GM18868 (cell line): ENCODE data around the gene KCNAB3.

Experiments
- ATAC-seq: cut with Tn5 transposase; IDR thresholded peaks from one replicate; pipeline ENCODE4 v1.9.1; 2021; ENCODE audit warnings: mild to moderate bottlenecking, moderate library complexity; ENCODE audit not compliant: unreplicated experiment

The KCNAB3 gene

DNA sequence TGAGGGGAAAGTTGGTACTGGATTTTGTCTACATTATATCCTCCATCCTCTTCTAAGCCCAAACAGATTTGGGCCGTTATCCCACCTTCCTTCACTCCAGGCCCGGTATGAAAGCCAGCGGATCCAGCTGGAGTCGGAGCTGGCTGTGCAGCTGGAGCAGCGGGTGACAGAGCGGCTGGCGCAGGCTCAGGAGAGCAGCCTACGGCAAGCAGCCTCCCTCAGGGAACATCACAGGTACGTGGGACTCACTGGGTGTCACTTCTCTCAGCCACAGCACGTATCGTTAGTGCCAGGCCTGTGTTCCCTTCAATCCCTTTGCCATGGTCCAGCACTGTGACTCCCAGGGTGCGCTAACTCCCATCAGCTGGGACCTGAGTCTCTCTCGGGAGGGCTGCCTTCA, 13.6 kb upstream of the KCNAB3 start:
- no peak for ATAC-seq

DNA sequence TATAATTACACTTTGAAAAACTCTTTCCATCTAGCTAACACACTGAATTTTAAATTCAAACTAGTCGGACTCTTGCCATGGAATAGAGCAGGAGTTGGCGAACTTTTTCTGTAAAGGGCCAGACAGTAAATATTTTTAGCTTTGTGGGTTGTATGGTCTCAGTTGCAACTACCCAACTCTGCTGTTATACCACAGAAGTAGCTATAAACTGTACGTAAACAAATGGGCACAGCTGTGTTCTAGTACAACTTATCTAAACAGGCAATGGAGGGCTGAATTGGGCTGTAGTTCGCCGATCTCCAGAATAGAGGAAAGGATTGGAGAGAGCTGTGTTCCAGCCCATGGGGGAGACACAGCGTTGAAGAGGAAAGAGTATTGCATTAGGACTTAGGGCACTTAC, 11.1 kb upstream of the KCNAB3 start:
- no peak for ATAC-seq

DNA sequence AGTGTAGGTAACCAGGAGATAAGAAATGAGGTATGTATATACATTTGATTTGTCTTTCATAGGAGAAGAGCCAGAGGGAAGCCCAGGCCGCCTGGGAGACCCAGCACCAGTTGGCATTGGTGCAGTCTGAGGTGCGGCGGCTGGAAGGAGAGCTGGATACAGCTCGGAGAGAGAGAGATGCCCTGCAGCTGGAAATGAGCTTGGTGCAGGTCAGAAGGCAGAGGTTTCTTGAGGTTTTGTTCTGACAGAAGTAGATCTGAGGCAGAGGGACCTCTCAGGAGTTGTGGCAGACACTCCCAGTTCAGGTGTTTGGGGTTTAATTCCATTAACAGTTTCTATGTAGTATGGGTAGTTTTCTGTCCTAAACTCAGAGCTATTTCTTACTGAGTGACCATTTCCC, 10.4 kb upstream of the KCNAB3 start:
- ATAC-seq: no peak

DNA sequence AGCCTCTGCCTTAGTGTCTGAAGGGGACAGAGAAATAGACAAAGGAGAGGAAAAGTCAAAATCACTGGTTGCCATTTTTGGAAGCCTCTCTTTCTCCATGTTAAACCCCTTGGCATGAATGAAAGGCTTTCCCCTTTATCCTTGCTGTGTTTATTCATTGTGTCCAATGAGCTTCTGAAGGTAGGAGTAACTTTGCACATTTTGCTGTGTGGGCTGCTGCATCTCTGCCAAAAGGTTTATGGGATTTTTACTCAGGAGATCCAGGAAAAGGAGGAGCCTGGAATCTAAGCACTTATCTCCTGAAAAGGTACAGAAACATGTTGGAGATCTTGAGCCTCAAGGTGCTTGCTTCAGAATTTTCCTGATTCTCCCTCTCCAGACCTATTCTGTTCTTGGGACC, 6.2 kb upstream of the KCNAB3 start:
- no peak for ATAC-seq

DNA sequence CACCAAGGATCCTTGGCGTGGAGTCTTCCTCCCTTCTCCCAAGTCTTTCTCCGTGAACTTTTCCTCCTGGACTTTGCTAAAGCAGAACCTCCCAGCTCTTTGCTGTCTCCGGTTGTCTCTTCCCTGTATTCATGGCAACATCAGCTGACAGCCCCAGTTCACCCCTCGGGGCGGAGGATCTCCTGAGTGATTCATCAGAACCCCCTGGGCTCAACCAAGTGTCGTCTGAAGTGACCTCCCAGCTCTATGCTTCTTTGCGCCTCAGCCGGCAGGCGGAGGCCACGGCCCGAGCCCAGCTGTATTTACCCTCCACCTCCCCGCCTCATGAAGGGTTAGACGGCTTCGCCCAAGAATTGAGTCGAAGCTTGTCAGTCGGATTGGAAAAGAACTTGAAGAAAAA, 3.3 kb upstream of the KCNAB3 start:
- no peak for ATAC-seq

DNA sequence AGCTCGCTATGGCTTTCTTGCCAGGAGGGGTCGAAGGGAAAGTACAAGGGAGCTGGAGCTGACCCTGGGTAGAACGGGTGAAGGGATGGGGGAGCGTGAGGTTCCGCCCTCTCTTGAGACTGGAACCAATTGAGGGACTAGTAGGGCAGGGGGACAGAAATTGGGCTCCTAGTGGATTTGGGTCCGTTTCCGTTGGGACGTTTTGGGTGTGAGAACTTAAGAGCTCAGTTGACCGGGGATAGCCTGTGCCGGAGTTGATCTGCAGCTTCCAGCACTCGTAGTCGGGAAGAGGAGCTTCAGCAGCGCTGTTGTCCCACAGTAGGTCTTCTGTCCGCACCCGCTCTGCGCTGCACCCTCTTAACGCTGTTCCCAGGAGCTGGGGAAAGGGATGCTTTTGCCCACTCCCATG, 2.8 kb upstream of the KCNAB3 start:
- ATAC-seq: peak; percentile 14

DNA sequence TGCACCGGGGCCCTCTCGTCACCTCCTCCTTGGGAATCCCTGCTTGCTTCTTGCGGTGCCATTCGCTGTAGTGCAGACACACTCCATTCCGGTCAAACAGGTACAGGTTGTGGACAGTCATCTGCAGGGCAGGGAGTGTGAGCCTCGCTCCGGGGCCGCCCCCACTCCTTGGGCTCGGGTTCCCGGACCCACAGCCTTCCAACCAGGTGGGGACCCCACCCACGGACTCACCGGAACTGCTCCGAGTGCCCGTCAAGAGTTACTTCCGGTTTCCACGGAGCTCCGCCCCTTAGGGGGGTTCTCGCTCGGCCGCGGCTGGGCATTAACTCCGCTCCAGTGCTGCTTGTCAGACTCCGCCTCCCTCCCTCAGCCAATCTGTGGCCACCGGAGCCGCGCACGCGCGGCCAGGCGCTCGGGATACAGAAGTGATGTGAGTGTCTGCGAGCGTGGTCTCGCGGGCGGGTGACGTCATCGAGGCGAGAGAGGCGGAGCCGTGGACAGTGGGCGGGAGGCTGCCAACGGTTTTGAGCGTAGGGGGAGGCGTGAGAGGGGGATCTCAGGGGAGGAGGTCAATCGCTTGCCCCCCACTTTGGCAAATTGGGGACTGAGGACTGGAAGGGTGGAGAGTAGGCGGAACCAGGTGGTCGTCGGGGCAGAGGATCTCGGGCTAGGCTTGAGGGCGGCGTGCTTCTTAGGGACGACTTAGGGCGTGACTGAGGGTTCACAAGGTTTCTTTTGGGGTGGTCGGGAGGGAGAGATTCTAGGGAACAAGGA, 2.2 kb upstream of the KCNAB3 start, which contains the start of the genes CNTROB and TRAPPC1:
CNTROB (plus strand) TSS at position 498 of the 774 bp plus-strand sequence. CDS start 874 bp downstream, outside the sequence.
TRAPPC1 (minus strand) TSS at position 238 of the 774 bp plus-strand sequence; CDS start at position 121, 117 bp downstream.
- ATAC-seq: peak; percentile 94

DNA sequence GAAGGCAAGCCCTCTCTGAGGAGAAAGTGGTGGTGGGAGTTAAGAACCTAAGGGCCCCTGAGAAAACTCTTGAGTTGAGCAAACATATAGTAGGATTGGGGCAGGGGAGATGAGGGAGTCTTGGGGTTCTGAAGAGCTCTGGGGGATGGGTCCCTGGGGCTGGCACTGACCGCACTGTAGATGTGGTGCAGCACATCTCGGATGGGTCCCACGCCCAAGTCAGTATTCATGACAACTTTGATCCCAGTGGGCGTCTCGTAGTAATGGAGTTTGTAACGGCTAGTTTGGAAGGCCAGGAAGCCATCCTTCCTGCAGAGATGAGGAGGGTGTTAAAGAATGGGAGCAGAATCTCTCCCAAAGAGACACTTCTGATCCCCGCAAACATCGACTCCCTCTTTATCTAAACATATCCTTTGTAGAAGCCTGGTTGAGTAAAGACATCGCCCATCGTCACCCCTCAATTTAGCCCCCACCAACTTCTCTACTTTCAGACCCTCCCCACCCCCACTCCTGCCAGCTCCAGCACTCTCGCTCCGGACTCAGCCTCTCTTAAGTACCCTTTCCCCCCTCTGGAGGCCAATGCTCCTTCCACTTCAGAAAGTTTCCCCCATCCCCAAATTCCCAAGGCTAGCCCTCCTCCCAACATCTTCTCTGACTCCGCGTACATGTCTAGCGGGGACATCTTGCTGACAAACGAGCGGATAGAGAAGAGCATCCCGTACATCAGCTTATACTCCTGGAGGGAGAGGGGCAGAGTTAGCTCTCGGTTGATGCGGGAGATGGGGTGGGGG, 1.4 kb upstream of the KCNAB3 start:
- ATAC-seq: no peak

DNA sequence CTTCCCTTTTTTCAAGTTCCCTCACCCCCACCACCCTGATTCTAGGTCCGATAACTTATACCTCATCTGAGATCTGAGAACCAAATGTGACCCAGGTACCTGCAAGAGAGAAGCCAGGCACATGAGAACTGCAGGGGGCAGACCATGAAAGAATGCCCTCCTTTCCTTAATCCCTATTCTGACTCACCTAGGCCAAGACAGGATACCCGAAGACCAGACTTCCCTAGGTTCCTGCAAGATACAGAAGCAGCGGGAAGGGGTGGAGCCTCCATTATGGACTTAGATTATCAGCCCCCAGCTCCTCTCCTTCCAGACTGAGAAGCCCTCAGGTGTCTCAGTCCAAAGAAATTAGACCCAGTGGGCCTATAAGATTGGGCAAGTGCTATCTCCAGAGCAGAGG, 2.1 kb downstream of the KCNAB3 start:
- no peak for ATAC-seq

DNA sequence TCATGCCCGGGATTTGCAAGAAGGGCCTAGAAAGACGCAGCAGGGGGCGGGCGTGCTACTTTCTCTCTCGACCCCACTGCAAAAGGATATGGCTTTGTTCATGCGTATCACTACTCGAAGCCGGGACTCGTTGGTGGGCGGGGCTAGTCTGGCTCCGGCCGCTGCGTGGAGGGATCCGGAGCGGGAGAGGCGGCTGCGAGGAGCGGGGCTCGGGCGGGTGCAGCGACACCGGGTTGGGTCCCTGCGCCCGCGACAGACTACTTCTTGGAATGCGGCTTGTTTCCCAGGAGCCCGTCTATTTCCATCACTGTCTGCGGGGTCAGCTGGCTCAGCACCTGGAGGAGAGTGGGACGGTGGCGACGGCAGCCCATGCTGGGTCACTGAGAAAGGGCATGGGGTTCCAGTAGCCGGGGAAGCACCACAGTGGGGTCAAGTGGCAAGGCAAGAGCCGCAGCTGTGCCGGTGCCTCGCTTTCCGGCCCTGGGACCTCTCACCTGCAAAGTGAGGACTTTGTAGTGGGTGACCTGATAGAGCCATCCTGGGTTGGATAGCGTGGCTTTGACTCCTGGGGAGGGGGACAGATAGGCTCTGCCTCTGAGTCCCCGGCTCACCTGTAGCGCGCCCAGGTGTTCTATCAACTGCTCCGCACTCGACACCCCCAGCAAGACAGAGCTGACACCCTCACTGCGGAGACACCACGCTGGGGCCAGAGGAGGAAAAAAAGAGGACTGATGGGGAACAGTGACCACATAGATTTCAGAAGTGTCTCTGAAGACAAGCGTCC, 6.6 kb downstream of the KCNAB3 start:
- ATAC-seq: no peak

DNA sequence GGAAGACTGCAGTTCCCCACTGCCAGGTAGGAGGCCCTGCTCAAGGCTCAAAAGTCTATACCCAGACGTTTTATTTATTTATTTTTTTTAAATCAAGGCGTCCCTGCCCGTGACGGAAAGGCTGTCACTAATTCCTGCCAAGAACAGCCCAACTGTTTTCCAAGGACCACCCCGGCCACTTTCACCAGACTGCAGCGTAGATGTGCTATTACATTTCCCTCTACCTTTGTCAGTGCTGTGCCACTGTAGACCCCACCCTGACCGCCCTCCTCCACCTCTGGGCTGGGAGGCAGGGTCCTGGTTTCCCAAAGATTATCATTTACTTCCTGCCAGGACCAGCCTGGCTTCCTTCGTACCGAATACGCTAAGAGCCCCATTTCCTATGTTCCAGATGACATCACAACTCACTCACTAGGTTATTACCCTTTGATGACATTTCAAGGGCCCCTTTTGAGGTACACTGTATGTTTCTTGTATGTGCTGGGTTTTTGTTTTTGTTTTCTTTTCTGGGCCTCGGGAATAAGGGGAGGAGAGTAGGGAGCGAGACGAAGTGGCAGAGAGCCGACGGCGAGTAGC, 7.3 kb downstream of the KCNAB3 start:
- ATAC-seq: no peak

DNA sequence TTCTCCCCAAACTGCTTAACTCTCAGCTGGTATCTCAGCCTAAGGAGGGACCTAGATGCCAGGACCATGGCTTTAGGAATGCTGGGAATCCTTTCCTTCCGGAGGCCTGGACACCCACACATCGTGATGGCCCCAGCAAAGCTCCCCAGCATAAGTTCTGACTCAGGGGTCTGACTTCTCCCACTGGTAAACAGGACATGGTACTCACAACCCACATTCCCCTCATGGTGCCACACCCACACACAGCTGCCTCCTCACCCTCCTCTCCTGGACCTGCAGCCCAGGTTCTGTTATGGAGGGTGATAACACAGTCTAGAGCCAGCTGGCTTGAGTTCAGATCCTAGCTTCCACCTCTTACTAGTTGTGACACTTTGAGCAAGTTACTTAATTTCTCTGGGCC, 12.8 kb downstream of the KCNAB3 start:
- ATAC-seq: no peak

DNA sequence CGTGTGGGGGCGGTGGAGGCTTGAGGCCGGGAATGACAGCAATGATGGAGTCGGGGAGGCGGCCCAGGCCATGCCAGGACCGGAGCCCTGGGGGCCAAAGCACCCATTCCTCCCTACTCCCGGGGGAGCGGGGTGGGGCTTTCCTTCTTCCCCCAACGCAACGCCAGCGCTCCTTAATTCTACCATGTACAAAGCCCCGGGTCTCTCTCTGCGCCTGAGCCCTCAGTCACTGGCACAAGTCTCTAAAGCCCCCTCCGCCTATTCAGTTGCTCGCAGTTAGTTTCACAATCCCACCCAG, 13.3 kb downstream of the KCNAB3 start:
- no peak for ATAC-seq

DNA sequence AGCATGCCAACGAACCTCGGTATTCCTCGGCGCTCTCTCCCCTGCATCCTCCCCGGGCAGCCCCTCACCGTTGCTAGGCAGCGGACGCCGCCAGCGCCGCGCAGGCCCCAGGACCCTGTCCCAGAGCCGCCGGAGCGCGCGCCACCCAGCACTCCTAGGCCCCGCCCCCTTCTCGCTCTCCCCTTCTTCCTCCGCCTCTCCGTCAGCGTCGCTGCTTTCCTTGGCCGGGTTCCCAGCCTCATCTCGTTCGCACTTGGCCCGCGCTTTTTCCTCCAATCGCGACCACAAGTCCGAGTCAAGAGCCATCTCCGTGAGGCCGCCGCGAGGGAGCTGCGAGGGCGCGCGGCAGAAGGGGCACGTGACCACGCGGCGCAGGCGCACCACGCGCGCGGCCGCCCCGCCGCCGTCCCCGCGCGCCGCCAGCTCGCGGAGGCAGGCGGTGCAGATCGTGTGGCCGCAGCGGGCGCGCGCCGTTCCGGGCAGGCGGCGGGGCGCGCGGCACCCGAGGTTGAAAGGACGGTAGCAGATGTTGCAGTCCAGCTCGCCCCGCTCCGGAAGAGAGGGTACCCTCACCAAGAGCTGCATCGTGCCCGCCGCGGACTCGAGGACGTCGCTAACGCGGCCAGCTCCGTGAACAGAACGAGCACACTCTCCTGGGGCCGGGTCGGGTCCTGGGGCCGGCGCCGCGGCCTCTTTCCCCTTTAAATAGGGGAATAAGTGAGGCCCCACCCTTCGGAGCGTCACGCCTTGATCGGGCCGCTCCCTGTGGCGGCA, 13.9 kb downstream of the KCNAB3 start, which contains the start of gene RNF227:
RNF227 (minus strand) TSS at position 679 of the 774 bp plus-strand sequence; CDS start at position 585, 94 bp downstream.
- peak; percentile 74 for ATAC-seq

DNA sequence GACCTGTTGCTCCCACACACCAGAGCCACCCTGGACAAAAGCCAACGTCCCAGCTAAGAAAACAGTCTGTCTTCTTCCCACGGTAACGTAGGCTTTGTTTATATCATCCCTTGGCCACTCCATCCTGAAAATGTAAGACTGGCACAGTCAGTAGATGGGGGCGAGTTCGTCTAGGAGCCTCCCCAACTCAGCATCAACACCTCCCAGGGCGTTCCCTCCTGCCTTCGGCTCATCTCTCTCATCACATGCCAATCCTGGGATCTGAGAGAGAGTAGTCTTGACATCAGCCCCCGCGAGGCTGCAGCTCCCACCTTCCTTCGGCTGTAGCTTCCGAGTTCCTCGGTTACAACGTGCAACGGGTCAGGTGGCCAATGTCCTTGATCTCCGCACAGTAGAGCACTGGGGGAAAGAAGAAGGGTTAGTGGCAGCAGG, 14.5 kb downstream of the KCNAB3 start:
- ATAC-seq: no peak

DNA sequence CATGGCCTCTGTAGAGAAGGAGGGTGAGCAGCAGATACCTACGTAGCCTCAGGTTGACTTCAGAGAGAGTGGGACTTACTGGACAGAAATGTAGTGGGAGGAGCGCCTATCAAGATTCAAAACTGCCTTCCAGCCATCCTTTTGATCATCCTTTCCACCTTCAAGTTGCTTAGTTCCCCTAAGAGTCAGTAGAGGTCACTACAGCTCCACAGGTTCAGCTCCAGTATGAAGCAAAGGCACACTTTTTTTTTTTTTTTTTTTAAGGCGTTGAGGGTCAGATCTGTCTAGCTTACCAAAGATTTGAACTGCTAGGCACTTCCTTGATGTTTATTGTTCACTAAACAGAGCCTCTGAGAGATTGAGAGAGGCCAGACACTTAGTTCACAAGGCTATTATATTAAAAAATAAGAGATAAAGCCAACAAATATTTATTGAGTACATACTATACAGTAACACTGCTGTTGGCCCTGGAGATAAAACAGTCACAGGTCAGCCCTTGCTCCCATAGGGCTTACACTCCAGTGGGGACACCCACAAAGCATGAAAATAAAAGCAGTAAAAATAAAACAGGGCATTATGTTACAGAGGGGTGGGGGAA, 16.6 kb downstream of the KCNAB3 start:
- ATAC-seq: no peak

DNA sequence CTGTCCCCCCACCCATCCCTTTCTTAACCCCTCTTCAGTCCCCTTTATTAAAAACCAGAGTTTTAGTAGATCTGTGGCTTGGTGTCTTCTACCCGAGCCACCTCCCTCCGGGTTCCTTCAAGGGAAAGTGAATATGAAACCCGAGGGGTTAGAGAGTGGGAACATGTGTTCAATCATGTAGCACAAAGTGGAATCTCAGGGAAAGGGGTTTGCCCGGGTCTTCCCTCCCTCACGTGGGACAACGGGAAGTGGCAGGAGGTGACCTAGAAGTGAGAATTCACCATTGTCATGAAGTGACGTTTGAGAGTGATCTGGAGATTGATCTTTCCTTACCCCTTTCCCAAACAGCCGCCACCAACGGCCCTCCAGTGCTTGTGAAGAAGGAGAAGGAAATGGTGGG, 18.5 kb downstream of the KCNAB3 start:
- ATAC-seq: no peak

DNA sequence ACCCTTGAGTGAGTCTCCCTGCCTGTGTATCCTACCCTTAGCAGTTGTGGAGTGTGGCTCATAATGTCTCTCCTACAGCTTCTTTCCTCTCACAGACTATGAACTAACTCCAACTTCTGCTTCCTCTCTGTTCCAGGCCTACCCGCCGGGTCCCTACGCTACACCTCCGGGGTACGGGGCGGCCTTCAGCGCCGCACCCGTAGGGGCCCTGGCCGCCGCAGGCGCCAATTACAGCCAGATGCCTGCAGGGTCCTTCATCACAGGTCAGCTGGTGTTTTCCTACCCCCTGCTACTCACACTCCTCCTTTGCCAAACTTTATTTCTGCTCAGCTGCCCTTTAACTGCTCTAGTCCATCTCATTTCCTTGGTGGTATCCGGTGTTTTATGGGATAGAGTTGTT, 18.9 kb downstream of the KCNAB3 start:
- ATAC-seq: no peak

DNA sequence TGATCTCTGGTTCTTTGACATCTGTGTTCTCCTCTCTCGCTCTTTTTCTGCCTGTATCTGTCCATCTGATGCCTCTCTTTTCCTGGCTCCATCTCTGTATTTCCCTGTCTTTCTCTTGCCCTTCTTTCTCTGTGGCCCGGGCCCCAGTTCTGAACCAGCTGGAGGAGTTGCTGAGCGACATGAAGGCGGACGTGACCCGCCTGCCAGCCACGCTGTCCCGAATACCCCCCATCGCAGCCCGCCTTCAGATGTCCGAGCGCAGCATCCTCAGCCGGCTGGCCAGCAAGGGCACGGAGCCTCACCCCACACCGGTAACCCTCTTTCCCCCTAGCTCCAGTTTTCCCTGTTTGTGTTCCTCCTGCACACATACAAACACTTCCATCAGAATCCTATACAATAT, 19.4 kb downstream of the KCNAB3 start:
- ATAC-seq: no peak

DNA sequence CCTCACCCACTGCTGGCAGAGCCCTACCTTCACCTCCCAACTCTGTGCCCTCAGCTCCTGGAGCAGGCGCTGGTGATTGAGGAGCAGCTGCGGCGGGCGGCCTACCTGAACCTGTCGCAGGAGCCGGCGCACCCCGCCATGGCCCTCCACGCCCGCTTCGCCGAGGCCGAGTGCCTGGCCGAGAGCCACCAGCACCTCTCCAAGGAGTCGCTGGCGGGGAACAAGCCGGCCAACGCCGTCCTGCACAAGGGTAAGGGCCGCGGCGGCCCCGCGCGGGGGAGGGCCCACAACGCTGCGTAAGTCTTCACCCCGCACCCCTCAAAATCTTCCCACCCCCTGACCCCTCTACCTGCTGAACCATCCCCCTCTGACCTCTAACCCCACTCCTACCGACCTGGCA, 20.6 kb downstream of the KCNAB3 start:
- ATAC-seq: no peak
